HL-60 (cell line): ENCODE data around the gene GRID2.

ENCODE experiments used
- DNase-seq, 2 experiments: peaks; one replicate each; pipeline ENCODE4 v3.0.0-alpha.2; 2010 to 2020; ENCODE audit warnings: low read depth in 1 of 2, low spot score in 1 of 2
- H3K27ac ChIP-seq: fragments of 250-450 bp; sonication (Bioruptor Pico); replicated peaks from 2 replicates; pipeline ENCODE4 v1.5.1; 2020; ENCODE audit warnings: mild to moderate bottlenecking, moderate library complexity
- H3K27me3 ChIP-seq: fragments of 250-450 bp; sonication (Bioruptor Pico); 2 replicates; pipeline ENCODE4 v1.5.1; 2021; ENCODE audit warnings: mild to moderate bottlenecking, moderate library complexity; ENCODE audit not compliant: insufficient read depth, poor library complexity, severe bottlenecking
- H3K4me3 ChIP-seq: replicated peaks from 2 replicates; pipeline ENCODE4 v1.5.1; 2011; ENCODE audit warnings: mild to moderate bottlenecking, control low read depth, low read length; ENCODE audit not compliant: insufficient read depth
- CTCF ChIP-seq: IDR thresholded peaks from one replicate; pipeline ENCODE4 v1.5.1; 2011; ENCODE audit warnings: low read length, control low read depth, inconsistent platforms; ENCODE audit not compliant: insufficient read depth
- GABPA ChIP-seq: IDR thresholded peaks from 2 replicates; pipeline ENCODE4 v1.6.1; 2012; ENCODE audit warnings: low read depth
- POLR2AphosphoS5 ChIP-seq: IDR thresholded peaks from 2 replicates; pipeline ENCODE4 v1.6.1; 2012; ENCODE audit warnings: low read depth
- REST ChIP-seq: IDR thresholded peaks from 2 replicates; pipeline ENCODE4 v1.6.1; 2012; ENCODE audit warnings: low read depth; ENCODE audit not compliant: insufficient replicate concordance
- SPI1 ChIP-seq: IDR thresholded peaks from 2 replicates; pipeline ENCODE4 v1.6.1; 2012; ENCODE audit warnings: low read depth, mild to moderate bottlenecking, borderline replicate concordance

GRID2 gene

GRCh38 chr4:92651536-92651935, 347.8 kb downstream of the GRID2 start:
- TF ChIP-seq GABPA (no peak), CTCF (no peak), POLR2AphosphoS5 (no peak), SPI1 (no peak), REST (no peak)
- Histone ChIP-seq H3K27ac (no peak overlapping the region), H3K4me3 (no peak overlapping the region), H3K27me3 (no peaks in the 10 kb centered on the region)
- DNase-seq: no peak

GRCh38 chr4:92654084-92654483, 350.3 kb downstream of the GRID2 start:
- no peaks in the 10 kb centered on the region for H3K27me3 ChIP-seq
- no peak for DNase-seq
- no peak overlapping the region for H3K4me3 ChIP-seq
- no peak overlapping the region for H3K27ac ChIP-seq
- no peak for TF ChIP-seq CTCF
- TF ChIP-seq SPI1: no peak
- no peak for TF ChIP-seq GABPA
- TF ChIP-seq POLR2AphosphoS5: no peak
- no peak for TF ChIP-seq REST

GRCh38 chr4:92657695-92658094, 353.9 kb downstream of the GRID2 start:
- H3K27ac ChIP-seq: no peak overlapping the region
- H3K27me3 ChIP-seq: no peaks in the 10 kb centered on the region
- TF ChIP-seq REST (no peak), GABPA (no peak), POLR2AphosphoS5 (no peak), SPI1 (no peak), CTCF (no peak)
- no peak overlapping the region for H3K4me3 ChIP-seq
- no peak for DNase-seq
